ENCODE data around the gene MAML2. TPM values are rescaled to one million over a fixed set of nuclear protein-coding genes. Genes with fewer than 3 reads are reported as not detected.

MAML2 gene
- total RNA-seq, 1 experiment from 2014 or later: 2.9 TPM

DNA sequence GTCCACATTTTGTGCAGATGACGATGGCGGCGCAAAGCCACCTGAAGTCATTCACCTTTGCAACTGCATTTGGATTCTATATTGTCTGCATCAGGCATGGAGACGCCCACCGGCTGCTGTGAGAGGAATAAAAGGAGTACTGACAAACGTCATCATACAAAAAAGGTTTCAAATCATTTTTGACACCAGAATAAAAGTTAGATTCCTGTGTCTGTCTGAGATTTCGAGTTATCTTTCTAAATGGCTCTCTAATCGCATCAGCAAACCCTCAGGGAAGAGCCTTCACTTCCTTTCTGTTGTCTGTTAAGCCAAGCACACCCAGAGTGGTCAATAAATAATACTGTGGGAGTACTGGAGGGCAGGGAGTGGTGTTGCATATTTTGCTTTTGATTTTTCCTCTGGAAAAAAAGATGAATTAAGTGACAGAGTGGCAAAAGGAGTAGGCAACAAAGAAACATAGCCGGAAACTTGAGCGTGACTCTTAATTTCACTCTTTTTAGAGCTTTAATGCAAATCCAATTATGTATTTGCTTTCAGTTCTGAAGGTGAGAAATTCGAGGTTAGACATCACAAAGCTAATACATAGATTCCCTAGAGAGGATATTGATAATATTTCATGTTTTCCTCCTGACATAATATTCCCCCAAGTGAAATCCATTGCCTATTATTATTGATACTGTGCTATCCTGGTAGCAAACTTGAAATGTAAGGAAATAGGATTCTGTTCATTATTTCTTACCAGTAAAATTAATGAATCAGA is 268.3 kb downstream of the MAML2 start:
- Histone ChIP-seq H3K9me3 (ENCODE audit: control insufficient read depth, insufficient read depth, low read depth, low read length) (no peaks in the 10 kb centered on the region), H3K4me3 (ENCODE audit: low read depth in 2 of 2, low read length in 2 of 2) (no peak overlapping the region), H3K27ac (ENCODE audit: low read length) (no peak overlapping the region), H3K36me3 (ENCODE audit: control insufficient read depth, insufficient read depth, low read length) (no peaks in the 10 kb centered on the region), H3K4me1 (ENCODE audit: control insufficient read depth, insufficient read depth, low read length) (no peaks in the 10 kb centered on the region), H3K27me3 (ENCODE audit: control insufficient read depth, insufficient read depth, low read length) (no peaks in the 10 kb centered on the region)
- no TSS peak for BruUV-seq (replicated peaks)
- in situ Hi-C loops (cut with HindIII; ENCODE audit: low pct_unique_long_range_greater_than_20kb, low sequenced_read_pairs): no loop called here
- ChIA-PET CTCF (no interaction called here), POLR2A (no interaction called here)
- intact Hi-C loops (cut with micrococcal nuclease; ENCODE audit: unreplicated experiment): no loop called here
- ATAC-seq: no peak
- TF ChIP-seq SIN3A (IDR thresholded peaks at IDR 0.05; ENCODE audit: borderline replicate concordance, insufficient read depth, low read depth, low read length): no peak
- TF ChIP-seq TCF7L2 (IDR thresholded peaks at IDR 0.05; ENCODE audit: low read depth, low read length): no peak
- TF ChIP-seq, protein P1, sequence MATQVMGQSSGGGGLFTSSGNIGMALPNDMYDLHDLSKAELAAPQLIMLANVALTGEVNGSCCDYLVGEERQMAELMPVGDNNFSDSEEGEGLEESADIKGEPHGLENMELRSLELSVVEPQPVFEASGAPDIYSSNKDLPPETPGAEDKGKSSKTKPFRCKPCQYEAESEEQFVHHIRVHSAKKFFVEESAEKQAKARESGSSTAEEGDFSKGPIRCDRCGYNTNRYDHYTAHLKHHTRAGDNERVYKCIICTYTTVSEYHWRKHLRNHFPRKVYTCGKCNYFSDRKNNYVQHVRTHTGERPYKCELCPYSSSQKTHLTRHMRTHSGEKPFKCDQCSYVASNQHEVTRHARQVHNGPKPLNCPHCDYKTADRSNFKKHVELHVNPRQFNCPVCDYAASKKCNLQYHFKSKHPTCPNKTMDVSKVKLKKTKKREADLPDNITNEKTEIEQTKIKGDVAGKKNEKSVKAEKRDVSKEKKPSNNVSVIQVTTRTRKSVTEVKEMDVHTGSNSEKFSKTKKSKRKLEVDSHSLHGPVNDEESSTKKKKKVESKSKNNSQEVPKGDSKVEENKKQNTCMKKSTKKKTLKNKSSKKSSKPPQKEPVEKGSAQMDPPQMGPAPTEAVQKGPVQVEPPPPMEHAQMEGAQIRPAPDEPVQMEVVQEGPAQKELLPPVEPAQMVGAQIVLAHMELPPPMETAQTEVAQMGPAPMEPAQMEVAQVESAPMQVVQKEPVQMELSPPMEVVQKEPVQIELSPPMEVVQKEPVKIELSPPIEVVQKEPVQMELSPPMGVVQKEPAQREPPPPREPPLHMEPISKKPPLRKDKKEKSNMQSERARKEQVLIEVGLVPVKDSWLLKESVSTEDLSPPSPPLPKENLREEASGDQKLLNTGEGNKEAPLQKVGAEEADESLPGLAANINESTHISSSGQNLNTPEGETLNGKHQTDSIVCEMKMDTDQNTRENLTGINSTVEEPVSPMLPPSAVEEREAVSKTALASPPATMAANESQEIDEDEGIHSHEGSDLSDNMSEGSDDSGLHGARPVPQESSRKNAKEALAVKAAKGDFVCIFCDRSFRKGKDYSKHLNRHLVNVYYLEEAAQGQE (IDR thresholded peaks at IDR 0.05; ENCODE audit: insufficient read depth in 1 of 2, low read depth in 2 of 2, low read length in 1 of 2): no peak
- TF ChIP-seq POLR2AphosphoS5 (IDR thresholded peaks at IDR 0.05; ENCODE audit: low read depth, low read length): no peak
- TF ChIP-seq, protein P2, sequence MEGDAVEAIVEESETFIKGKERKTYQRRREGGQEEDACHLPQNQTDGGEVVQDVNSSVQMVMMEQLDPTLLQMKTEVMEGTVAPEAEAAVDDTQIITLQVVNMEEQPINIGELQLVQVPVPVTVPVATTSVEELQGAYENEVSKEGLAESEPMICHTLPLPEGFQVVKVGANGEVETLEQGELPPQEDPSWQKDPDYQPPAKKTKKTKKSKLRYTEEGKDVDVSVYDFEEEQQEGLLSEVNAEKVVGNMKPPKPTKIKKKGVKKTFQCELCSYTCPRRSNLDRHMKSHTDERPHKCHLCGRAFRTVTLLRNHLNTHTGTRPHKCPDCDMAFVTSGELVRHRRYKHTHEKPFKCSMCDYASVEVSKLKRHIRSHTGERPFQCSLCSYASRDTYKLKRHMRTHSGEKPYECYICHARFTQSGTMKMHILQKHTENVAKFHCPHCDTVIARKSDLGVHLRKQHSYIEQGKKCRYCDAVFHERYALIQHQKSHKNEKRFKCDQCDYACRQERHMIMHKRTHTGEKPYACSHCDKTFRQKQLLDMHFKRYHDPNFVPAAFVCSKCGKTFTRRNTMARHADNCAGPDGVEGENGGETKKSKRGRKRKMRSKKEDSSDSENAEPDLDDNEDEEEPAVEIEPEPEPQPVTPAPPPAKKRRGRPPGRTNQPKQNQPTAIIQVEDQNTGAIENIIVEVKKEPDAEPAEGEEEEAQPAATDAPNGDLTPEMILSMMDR (IDR thresholded peaks at IDR 0.05): no peak
- no peak for DNase-seq (ENCODE audit: low read depth, low spot score)

DNA sequence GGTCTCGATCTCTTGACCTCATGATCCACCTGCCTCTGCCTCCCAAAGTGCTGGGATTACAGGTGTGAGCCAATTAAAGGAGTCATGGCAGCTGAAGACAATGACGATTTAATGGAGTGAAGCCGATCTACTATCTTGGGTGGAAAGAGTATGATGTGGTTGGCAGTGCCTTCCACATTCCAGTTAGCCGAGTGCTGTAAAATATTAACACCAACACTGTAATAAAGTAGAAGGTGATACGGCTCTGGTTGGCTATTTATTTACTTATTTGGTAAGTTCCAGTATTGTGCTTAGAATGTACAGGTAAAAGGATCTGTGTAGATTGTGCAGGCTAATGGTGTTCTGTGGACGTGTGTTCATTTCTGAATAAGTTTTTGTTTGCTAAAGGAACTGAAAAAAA is 269.5 kb downstream of the MAML2 start:
- Histone ChIP-seq H3K4me1 (ENCODE audit: control insufficient read depth, insufficient read depth, low read length) (no peaks in the 10 kb centered on the region), H3K27ac (ENCODE audit: low read length) (no peak overlapping the region), H3K36me3 (ENCODE audit: control insufficient read depth, insufficient read depth, low read length) (no peaks in the 10 kb centered on the region), H3K27me3 (ENCODE audit: control insufficient read depth, insufficient read depth, low read length) (no peaks in the 10 kb centered on the region), H3K9me3 (ENCODE audit: control insufficient read depth, insufficient read depth, low read depth, low read length) (no peaks in the 10 kb centered on the region), H3K4me3 (ENCODE audit: low read depth in 2 of 2, low read length in 2 of 2) (no peak overlapping the region)
- intact Hi-C loops (cut with micrococcal nuclease; ENCODE audit: unreplicated experiment): no loop called here
- no TSS peak for BruUV-seq (replicated peaks)
- DNase-seq (ENCODE audit: low read depth, low spot score) (no peak), ATAC-seq (no peak)
- ChIA-PET POLR2A (no interaction called here), CTCF (no interaction called here)
- TF ChIP-seq TCF7L2 (IDR thresholded peaks at IDR 0.05; ENCODE audit: low read depth, low read length) (no peak), POLR2AphosphoS5 (IDR thresholded peaks at IDR 0.05; ENCODE audit: low read depth, low read length) (no peak)
- TF ChIP-seq, protein P2 (IDR thresholded peaks at IDR 0.05): no peak
- in situ Hi-C loops (cut with HindIII; ENCODE audit: low pct_unique_long_range_greater_than_20kb, low sequenced_read_pairs): no loop called here

All from Panc1 (cell line).